GM12865 (cell line): Measurements from ENCODE around the gene HPRT1.

Source experiments
- DNase-seq: peaks from one replicate; pipeline ENCODE4 v3.0.0; 2010; ENCODE audit warnings: low read depth
- H3K4me3 ChIP-seq: 2 replicates; pipeline ENCODE4 v1.5.1; 2011; ENCODE audit warnings: mild to moderate bottlenecking, low read depth, low read length, control low read depth
- CTCF ChIP-seq: IDR thresholded peaks from 2 replicates; pipeline ENCODE4 v1.5.1; 2011; ENCODE audit warnings: low read length, control low read depth, low read depth, inconsistent platforms; ENCODE audit not compliant: insufficient read depth; ENCODE audit errors: missing control alignments

Gene HPRT1

GRCh38 chrX:134537179-134537955 lies 77.4 kb downstream of the HPRT1 start:
- no peak overlapping the region for H3K4me3 ChIP-seq
- no peak for DNase-seq
- no peak for TF ChIP-seq CTCF

- no peak overlapping the region for H3K4me3 ChIP-seq
- TF ChIP-seq CTCF = no peak
- no peak for DNase-seq
Measured at GRCh38 chrX:134538316-134538715, 78.4 kb downstream of the HPRT1 start.

GRCh38 chrX:134541906-134542305 lies 81.9 kb downstream of the HPRT1 start:
- no peak for DNase-seq
- TF ChIP-seq CTCF = no peak
- H3K4me3 ChIP-seq = no peak overlapping the region

GRCh38 chrX:134542485-134542884 lies 82.5 kb downstream of the HPRT1 start:
- peak; percentile 27 for DNase-seq
- no peak for TF ChIP-seq CTCF
- H3K4me3 ChIP-seq = no peak overlapping the region

- DNase-seq = no peak
- no peak overlapping the region for H3K4me3 ChIP-seq
Measured at GRCh38 chrX:134543288-134543687, 83.3 kb downstream of the HPRT1 start.

GRCh38 chrX:134544135-134544512 lies 84.2 kb downstream of the HPRT1 start:
- TF ChIP-seq CTCF = no peak
- no peak for DNase-seq
- H3K4me3 ChIP-seq = no peak overlapping the region

More at GRCh38 chrX:134543288-134543687, 83.3 kb downstream of the HPRT1 start:
- TF ChIP-seq CTCF = no peak
